ENCODE results near the gene LRRC28.

DNA sequence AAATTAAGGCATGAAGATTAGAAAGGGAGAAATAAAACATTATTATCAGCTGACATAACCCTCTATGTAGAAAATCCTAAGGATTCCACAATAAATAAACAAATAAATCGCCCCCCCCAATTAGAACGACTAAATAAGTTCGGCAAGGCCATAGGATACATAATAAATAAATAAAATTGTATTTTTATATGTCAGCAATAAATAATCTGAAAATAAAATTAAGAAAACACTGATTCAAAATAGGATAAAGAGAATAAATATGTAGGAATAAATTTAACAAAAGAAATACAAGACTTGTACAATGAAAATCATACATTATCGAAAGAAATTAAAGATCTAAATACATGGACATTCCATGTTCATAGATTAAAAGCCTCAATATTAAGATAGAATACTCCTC, 7.0 kb upstream of the LRRC28 start:
- TF ChIP-seq CTCF (conservative IDR thresholded peaks at IDR 0.05; ENCODE audit: low read depth, low read length) (no peak), POLR2A (IDR thresholded peaks at IDR 0.05; ENCODE audit: low read depth, low read length) (no peak), RAD21 (IDR thresholded peaks at IDR 0.05; ENCODE audit: low read length) (no peak), SMC3 (IDR thresholded peaks at IDR 0.05; ENCODE audit: low read depth, low read length) (no peak), RFX5 (IDR thresholded peaks at IDR 0.05; ENCODE audit: low read depth, low read length) (no peak), CEBPB (IDR thresholded peaks at IDR 0.05; ENCODE audit: low read depth, low read length) (no peak)
- TF ChIP-seq, protein P1, sequence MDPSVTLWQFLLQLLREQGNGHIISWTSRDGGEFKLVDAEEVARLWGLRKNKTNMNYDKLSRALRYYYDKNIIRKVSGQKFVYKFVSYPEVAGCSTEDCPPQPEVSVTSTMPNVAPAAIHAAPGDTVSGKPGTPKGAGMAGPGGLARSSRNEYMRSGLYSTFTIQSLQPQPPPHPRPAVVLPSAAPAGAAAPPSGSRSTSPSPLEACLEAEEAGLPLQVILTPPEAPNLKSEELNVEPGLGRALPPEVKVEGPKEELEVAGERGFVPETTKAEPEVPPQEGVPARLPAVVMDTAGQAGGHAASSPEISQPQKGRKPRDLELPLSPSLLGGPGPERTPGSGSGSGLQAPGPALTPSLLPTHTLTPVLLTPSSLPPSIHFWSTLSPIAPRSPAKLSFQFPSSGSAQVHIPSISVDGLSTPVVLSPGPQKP (IDR thresholded peaks at IDR 0.05; ENCODE audit: borderline replicate concordance, low read depth, low read length), result no peak
- TF ChIP-seq, protein P2, sequence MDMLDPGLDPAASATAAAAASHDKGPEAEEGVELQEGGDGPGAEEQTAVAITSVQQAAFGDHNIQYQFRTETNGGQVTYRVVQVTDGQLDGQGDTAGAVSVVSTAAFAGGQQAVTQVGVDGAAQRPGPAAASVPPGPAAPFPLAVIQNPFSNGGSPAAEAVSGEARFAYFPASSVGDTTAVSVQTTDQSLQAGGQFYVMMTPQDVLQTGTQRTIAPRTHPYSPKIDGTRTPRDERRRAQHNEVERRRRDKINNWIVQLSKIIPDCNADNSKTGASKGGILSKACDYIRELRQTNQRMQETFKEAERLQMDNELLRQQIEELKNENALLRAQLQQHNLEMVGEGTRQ (IDR thresholded peaks at IDR 0.05; ENCODE audit: low read depth, low read length), result no peak
